Mesendoderm (in vitro differentiated cells): ENCODE measurements around the gene TWF2.

Experiments
- DNase-seq: peaks from one replicate; pipeline ENCODE4 v3.0.0; 2013
- H2AK5ac ChIP-seq: 2 replicates; pipeline ENCODE4 v1.6.1; 2013; ENCODE audit warnings: low read length, inconsistent platforms
- H2BK120ac ChIP-seq: 2 replicates; pipeline ENCODE4 v1.6.1; 2013; ENCODE audit warnings: low read depth, mild to moderate bottlenecking, low read length, moderate library complexity, mixed read lengths
- H2BK15ac ChIP-seq: replicated peaks from 2 replicates; pipeline ENCODE4 v1.6.1; 2013; ENCODE audit warnings: low read depth, mild to moderate bottlenecking, moderate library complexity
- H2BK5ac ChIP-seq: 2 replicates; pipeline ENCODE4 v1.6.1; 2013; ENCODE audit warnings: low read length, inconsistent platforms
- H3K18ac ChIP-seq: 2 replicates; pipeline ENCODE4 v1.6.1; 2013; ENCODE audit warnings: mild to moderate bottlenecking, low read length, mixed read lengths
- H3K23ac ChIP-seq: one replicate; pipeline ENCODE4 v1.6.1; 2013; ENCODE audit warnings: low read length
- H3K27ac ChIP-seq: 2 replicates; pipeline ENCODE4 v1.5.1; 2013; ENCODE audit warnings: low read depth, mild to moderate bottlenecking, inconsistent platforms, low read length, moderate library complexity
- H3K27me3 ChIP-seq: 2 replicates; pipeline ENCODE4 v1.6.1; 2013; ENCODE audit warnings: low read length, control low read depth, mild to moderate bottlenecking, inconsistent platforms; ENCODE audit not compliant: insufficient read depth, poor library complexity
- H3K36me3 ChIP-seq: 2 replicates; pipeline ENCODE4 v1.6.1; 2013; ENCODE audit warnings: low read length, inconsistent platforms; ENCODE audit not compliant: control insufficient read depth, insufficient read depth
- H3K4ac ChIP-seq: one replicate; pipeline ENCODE4 v1.6.1; 2013; ENCODE audit warnings: low read depth, mild to moderate bottlenecking, low read length, moderate library complexity
- H3K4me1 ChIP-seq: 2 replicates; pipeline ENCODE4 v1.6.1; 2013; ENCODE audit warnings: low read depth, low read length, inconsistent platforms; ENCODE audit not compliant: control insufficient read depth
- H3K4me2 ChIP-seq: 2 replicates; pipeline ENCODE4 v1.6.1; 2013; ENCODE audit warnings: low read length
- H3K4me3 ChIP-seq: 2 replicates; pipeline ENCODE4 v1.5.1; 2013; ENCODE audit warnings: mild to moderate bottlenecking, low read length
- H3K56ac ChIP-seq: one replicate; pipeline ENCODE4 v1.6.1; 2013; ENCODE audit warnings: low read length
- H3K79me1 ChIP-seq: 2 replicates; pipeline ENCODE4 v1.6.1; 2013; ENCODE audit warnings: low read length, inconsistent platforms
- H3K79me2 ChIP-seq: 2 replicates; pipeline ENCODE4 v1.6.1; 2013; ENCODE audit warnings: mild to moderate bottlenecking, low read length; ENCODE audit not compliant: control insufficient read depth, insufficient read depth
- H3K9ac ChIP-seq: 2 replicates; pipeline ENCODE4 v1.6.1; 2013; ENCODE audit warnings: low read length, inconsistent platforms
- H4K5ac ChIP-seq: one replicate; pipeline ENCODE4 v1.6.1; 2013; ENCODE audit warnings: low read length
- H4K8ac ChIP-seq: one replicate; pipeline ENCODE4 v1.6.1; 2013; ENCODE audit warnings: low read depth, mild to moderate bottlenecking, control low read depth, low read length, moderate library complexity
- WGBS: extraction: QIAGEN DNeasy Blood & Tissue Kit; methylation state at CpG from one replicate; pipeline ENCODE4 v1.1.7; 2013; ENCODE audit warnings: low lambda C conversion rate, missing lambda C conversion rate; ENCODE audit not compliant: insufficient coverage; ENCODE audit errors: extremely low coverage; 5-methylcytosine and 5-hydroxymethylcytosine counted together

TWF2 gene

DNA sequence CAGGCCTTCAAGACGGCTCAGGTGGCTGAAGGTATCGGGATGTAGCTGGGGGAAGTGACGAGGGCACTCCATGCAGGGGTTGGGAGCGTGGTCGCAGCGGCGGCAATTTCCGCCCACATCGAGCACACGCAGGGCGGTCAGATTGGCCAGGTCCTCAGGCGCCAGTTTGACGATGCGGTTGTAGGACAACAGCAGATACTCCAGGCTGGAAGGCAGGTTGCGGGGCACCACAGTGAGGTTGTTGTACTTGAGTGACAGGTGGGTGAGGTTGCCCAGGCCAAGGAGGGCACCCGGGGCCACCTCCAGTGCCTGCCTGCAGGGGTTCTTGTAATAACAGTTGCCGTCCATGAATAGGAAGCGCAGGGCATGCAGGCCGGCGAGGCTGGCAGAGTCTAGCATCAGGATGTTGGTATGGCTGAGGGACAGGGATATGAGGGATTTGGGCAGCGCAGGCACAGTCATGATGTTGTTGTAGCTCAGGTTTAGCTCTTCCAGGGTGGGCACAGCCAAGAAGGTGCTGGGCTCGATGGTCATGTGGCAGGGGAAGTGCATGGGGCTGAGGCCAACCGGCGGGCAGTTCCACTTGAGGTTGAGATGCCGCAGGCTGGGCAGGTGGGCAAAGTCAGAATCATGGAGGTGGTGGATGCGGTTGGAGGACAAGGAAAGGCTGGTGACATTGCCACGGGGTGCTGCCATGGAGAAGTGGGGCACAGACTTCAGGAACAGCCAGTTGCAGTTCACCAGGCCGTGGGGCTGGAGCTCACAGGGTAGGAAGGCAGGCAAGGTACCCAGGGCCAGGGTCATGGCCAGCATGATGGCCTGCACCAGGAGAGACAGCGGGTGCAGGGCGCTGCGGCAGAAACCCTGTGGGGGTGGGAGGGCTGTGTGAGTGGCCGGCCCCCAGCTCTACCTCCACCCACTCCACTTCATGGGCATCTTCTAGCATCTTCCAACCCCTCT is 15.2 kb downstream of the TWF2 start:
- no peak overlapping the region for H2BK5ac ChIP-seq
- no CpG with 5 or more reads among the region's 32 CpGs for WGBS
- no peak for DNase-seq

DNA sequence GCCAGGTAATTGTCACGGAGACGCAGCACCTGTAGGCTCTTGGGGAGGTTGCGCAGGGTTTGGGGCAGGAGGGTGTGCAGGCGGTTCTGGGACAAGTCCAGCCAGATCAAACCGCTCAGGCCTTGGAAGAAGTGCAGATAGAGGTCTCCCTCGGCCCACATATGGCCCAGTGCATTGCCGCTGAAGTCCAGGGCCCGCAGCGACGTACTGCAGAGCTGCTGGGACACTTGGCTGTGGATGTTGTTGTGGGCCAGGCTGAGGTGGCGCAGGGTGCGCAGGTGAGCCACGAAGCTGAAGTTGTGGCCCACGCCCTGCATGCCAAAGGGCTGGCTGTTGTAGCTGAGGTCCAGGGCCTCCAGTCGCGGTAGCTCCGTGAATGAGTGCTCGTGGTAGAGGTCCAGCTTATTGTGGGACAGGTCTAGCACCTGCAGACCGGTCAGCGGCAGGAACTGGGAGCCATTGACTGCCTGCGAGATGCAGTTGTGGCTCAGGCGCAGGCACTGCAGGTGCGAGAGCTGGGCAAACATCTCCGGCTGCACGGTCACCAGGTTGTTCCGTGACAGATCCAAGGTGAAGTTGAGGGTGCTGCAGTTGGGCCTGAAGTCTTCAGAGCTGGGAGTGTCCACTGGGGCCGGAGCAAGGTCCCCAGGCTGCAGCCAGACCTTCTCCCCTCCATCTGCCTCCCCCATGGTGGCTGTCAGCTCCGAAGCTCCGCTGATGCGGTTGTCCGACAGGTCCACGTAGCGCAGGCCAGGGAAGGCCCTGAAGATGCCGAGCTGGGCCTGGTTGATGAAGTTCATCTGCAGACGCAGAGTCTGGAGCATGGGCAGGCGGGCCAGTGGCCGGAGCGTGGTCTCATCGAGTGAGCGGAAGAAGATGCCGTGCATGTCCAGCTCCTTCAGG is 16.4 kb downstream of the TWF2 start:
- H3K4me1 ChIP-seq = no peaks in the 10 kb centered on the region
- H4K8ac ChIP-seq = no peak overlapping the region
- H3K79me1 ChIP-seq = no peaks in the 10 kb centered on the region
- H3K36me3 ChIP-seq = no peaks in the 10 kb centered on the region
- no peak overlapping the region for H3K9ac ChIP-seq
- no peak overlapping the region for H2AK5ac ChIP-seq
- no peak overlapping the region for H2BK120ac ChIP-seq
- no peak overlapping the region for H3K4me3 ChIP-seq
- no peak overlapping the region for H4K5ac ChIP-seq
- H3K18ac ChIP-seq = no peak overlapping the region
- no peak overlapping the region for H3K27ac ChIP-seq
- no CpG with 5 or more reads among the region's 41 CpGs for WGBS
- no peak overlapping the region for H2BK15ac ChIP-seq
- no peak for DNase-seq
- no peak overlapping the region for H3K56ac ChIP-seq
- no peak overlapping the region for H2BK5ac ChIP-seq
- no peaks in the 10 kb centered on the region for H3K27me3 ChIP-seq
- no peak overlapping the region for H3K4me2 ChIP-seq
- no peaks in the 10 kb centered on the region for H3K79me2 ChIP-seq
- no peak overlapping the region for H3K23ac ChIP-seq
- no peak overlapping the region for H3K4ac ChIP-seq

More for the DNA sequence above, 15.2 kb downstream of the TWF2 start:
- Histone ChIP-seq H3K27me3 (no peaks in the 10 kb centered on the region), H3K36me3 (no peaks in the 10 kb centered on the region), H3K18ac (no peak overlapping the region), H3K27ac (no peak overlapping the region), H3K9ac (no peak overlapping the region), H3K4me1 (no peaks in the 10 kb centered on the region), H2AK5ac (no peak overlapping the region), H2BK15ac (no peak overlapping the region), H3K4ac (no peak overlapping the region), H3K4me2 (no peak overlapping the region), H3K79me2 (no peaks in the 10 kb centered on the region), H3K56ac (no peak overlapping the region), H3K79me1 (no peaks in the 10 kb centered on the region), H2BK120ac (no peak overlapping the region), H3K23ac (no peak overlapping the region), H4K5ac (no peak overlapping the region), H4K8ac (no peak overlapping the region), H3K4me3 (no peak overlapping the region)

DNA sequence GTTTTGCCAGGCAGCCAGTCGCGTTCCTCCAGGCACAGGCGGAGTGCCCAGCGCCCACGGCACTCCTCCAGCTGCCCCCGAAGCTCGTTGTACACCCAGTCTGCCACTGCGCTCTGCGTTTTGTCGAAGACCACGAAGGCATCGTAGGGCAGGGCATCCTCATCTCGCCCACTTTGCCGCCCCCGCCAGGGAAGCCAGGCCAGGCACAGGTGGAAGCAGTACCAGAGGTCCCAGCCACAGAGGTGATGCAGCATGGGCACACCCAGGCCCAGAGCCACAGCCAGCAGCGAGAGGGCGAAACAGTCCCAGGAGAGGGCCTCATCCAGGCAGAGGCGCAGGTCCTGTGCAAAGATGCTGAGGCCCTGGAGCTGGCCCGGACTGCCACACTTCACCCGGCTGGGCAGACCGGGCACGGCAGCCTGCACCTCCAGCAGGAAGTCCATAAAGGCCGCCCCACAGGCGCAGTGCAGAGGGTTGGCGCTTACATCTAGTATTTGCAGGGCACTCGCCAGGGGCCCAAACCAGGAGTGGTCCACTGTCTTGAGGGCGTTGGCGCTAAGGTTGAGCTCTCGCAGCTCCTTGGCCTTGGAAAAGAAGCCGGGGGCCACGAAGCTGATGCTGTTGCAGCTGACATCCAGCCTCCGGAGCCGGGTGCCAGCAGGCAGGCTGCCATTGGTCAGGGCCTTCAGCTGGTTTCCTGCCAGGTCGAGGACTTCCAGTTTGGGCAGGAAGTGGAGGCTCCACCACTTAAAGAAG is 17.2 kb downstream of the TWF2 start:
- no peak overlapping the region for H4K5ac ChIP-seq
- H3K4me3 ChIP-seq = no peak overlapping the region
- H3K56ac ChIP-seq = no peak overlapping the region
- no peaks in the 10 kb centered on the region for H3K27me3 ChIP-seq
- H3K23ac ChIP-seq = no peak overlapping the region
- no peak overlapping the region for H2BK5ac ChIP-seq
- no peak overlapping the region for H4K8ac ChIP-seq
- no CpG with 5 or more reads among the region's 34 CpGs for WGBS
- DNase-seq = no peak
- no peak overlapping the region for H2AK5ac ChIP-seq
- H3K36me3 ChIP-seq = no peaks in the 10 kb centered on the region
- H3K9ac ChIP-seq = no peak overlapping the region
- H3K27ac ChIP-seq = no peak overlapping the region
- no peaks in the 10 kb centered on the region for H3K79me1 ChIP-seq
- no peak overlapping the region for H3K18ac ChIP-seq
- no peak overlapping the region for H2BK120ac ChIP-seq
- H3K79me2 ChIP-seq = no peaks in the 10 kb centered on the region
- H3K4ac ChIP-seq = no peak overlapping the region
- H3K4me1 ChIP-seq = no peaks in the 10 kb centered on the region
- no peak overlapping the region for H3K4me2 ChIP-seq
- H2BK15ac ChIP-seq = no peak overlapping the region

DNA sequence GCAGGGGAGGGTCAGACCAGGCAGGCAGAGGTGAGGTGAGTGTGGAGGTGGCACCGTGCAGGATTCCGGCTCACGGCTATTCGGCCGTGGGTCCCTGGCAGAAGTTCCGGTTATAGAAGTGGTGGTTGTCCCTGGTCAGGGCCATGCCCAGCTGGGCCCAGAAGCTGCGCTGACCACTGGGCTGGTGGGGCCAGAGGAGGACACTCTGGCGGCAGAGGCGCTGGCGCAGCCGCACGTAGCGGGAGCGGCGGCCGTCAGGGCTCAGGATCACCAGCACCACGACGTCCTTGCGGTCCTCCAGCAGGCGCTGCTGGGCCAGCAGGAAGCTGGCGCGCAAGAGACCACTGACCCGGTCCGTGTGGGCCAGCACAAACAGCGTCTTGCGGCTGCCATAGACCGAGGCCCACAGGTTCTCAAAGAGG is 17.8 kb downstream of the TWF2 start:
- no peak overlapping the region for H3K9ac ChIP-seq
- no peaks in the 10 kb centered on the region for H3K79me1 ChIP-seq
- H2BK15ac ChIP-seq = no peak overlapping the region
- H2BK120ac ChIP-seq = no peak overlapping the region
- H3K56ac ChIP-seq = no peak overlapping the region
- no peak overlapping the region for H4K5ac ChIP-seq
- no peak overlapping the region for H3K18ac ChIP-seq
- no peak overlapping the region for H2BK5ac ChIP-seq
- no peak overlapping the region for H3K4ac ChIP-seq
- no peaks in the 10 kb centered on the region for H3K79me2 ChIP-seq
- H3K27ac ChIP-seq = no peak overlapping the region
- H3K27me3 ChIP-seq = no peaks in the 10 kb centered on the region
- no peaks in the 10 kb centered on the region for H3K4me1 ChIP-seq
- H2AK5ac ChIP-seq = no peak overlapping the region
- H3K4me3 ChIP-seq = no peak overlapping the region
- H4K8ac ChIP-seq = no peak overlapping the region
- DNase-seq = no peak
- H3K4me2 ChIP-seq = no peak overlapping the region
- H3K23ac ChIP-seq = no peak overlapping the region
- H3K36me3 ChIP-seq = no peaks in the 10 kb centered on the region
- WGBS = no CpG with 5 or more reads among the region's 27 CpGs

DNA sequence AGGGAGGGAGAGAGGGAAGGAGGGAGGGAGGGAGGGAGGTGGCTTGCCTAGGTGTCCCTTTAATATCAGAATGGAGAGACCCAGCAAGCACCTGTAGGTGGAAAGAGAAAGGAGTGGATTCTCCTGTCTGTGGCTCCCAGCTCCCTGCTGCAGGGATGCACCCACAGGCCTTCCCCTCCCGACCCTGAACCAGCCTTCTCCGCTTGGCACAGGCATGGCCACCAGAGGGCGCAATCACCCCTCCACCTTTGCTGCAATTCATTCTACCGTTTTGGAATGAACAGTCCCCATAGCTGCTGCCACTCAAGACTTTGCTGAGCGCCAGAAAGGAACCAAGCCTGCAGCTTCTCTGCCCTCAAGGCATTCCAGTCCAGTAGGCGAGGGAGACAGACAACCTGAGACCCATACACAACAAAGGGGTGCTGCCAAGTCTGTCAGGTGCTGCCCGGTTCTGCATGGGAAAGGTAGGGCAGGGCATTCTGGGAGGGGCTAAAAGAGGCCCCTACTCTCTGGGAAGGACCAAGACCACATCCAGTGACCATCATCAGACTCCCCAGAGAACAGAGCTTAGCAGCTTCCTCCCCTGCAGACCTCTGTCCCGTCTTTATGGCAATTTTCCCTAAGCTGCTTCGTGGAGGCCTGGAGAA is 18.5 kb downstream of the TWF2 start:
- no peaks in the 10 kb centered on the region for H3K4me1 ChIP-seq
- H3K27me3 ChIP-seq = no peaks in the 10 kb centered on the region
- H2BK120ac ChIP-seq = no peak overlapping the region
- H3K27ac ChIP-seq = no peak overlapping the region
- H2AK5ac ChIP-seq = no peak overlapping the region
- no peaks in the 10 kb centered on the region for H3K36me3 ChIP-seq
- WGBS = no CpG with 5 or more reads among the region's 9 CpGs
- H3K9ac ChIP-seq = no peak overlapping the region
- H4K8ac ChIP-seq = no peak overlapping the region
- no peaks in the 10 kb centered on the region for H3K79me2 ChIP-seq
- H3K4ac ChIP-seq = no peak overlapping the region
- H3K4me2 ChIP-seq = no peak overlapping the region
- H3K56ac ChIP-seq = peak overlapping the region; percentile 17
- H3K79me1 ChIP-seq = no peaks in the 10 kb centered on the region
- H3K4me3 ChIP-seq = no peak overlapping the region
- peak; percentile 75 for DNase-seq
- H2BK15ac ChIP-seq = no peak overlapping the region
- H2BK5ac ChIP-seq = no peak overlapping the region
- H3K18ac ChIP-seq = no peak overlapping the region
- H4K5ac ChIP-seq = no peak overlapping the region
- no peak overlapping the region for H3K23ac ChIP-seq
